OCI-LY7 (cell line): ENCODE data around the gene MEF2D. TPM values are rescaled to one million over a fixed set of nuclear protein-coding genes. Genes with fewer than 3 reads are reported as not detected.

ENCODE experiments used
- BruUV-seq: library from RNA; stranded (reverse); fragments of 400-500 nt; replicated peaks from 2 replicates; lab custom pipeline; 2021; lab: Mats Ljungman, UMichigan
- CTCF ChIA-PET: fragments of 300-600 bp; sonication (Branson Sonifier 250); formaldehyde crosslinking; loops from one replicate; lab custom pipeline; 2022; ENCODE audit warnings: antibody characterized with exemption; ENCODE audit not compliant: unreplicated experiment; lab: Charles Lee
- POLR2A ChIA-PET: fragments of 300-600 bp; sonication (Branson Sonifier 250); formaldehyde crosslinking; loops from one replicate; lab custom pipeline; 2022; ENCODE audit warnings: antibody characterized with exemption; lab: Charles Lee
- DNase-seq: peaks from one replicate; pipeline ENCODE4 v3.0.0-alpha.2; 2015; ENCODE audit warnings: low spot score
- H2AFZ ChIP-seq: fragments of 200-600 bp; sonication (generic), shearing (Covaris generic); 2 replicates; pipeline ENCODE4 v1.6.1; 2014; ENCODE audit warnings: mild to moderate bottlenecking, antibody characterized with exemption, low read length, moderate library complexity
- H3K27ac ChIP-seq: fragments of 200-600 bp; sonication (generic); 2 replicates; pipeline ENCODE4 v1.5.1; 2014; ENCODE audit warnings: mixed run types, low read depth, mild to moderate bottlenecking, moderate library complexity, low read length, inconsistent platforms; ENCODE audit not compliant: poor library complexity, severe bottlenecking
- H3K36me3 ChIP-seq: fragments of 200-600 bp; sonication (generic); 2 replicates; pipeline ENCODE4 v1.6.1; 2014; ENCODE audit warnings: mild to moderate bottlenecking, antibody characterized with exemption, low read length, moderate library complexity, mixed read lengths; ENCODE audit not compliant: insufficient read depth
- H3K4me1 ChIP-seq: fragments of 200-600 bp; sonication (generic); 2 replicates; pipeline ENCODE4 v1.5.1; 2014; ENCODE audit warnings: mild to moderate bottlenecking, low read length; ENCODE audit not compliant: insufficient read depth, poor library complexity, severe bottlenecking
- H3K4me2 ChIP-seq: fragments of 200-600 bp; sonication (generic); 2 replicates; pipeline ENCODE4 v1.6.1; 2014; ENCODE audit warnings: mild to moderate bottlenecking, low read length
- H3K4me3 ChIP-seq: fragments of 200-600 bp; sonication (generic); 2 replicates; pipeline ENCODE4 v1.5.1; 2014; ENCODE audit warnings: mild to moderate bottlenecking, low read depth, low read length; ENCODE audit not compliant: poor library complexity, severe bottlenecking
- H3K79me2 ChIP-seq: fragments of 200-600 bp; sonication (generic); 2 replicates; pipeline ENCODE4 v1.6.1; 2016; ENCODE audit warnings: low read depth, mild to moderate bottlenecking, low read length, moderate library complexity, mixed read lengths; ENCODE audit not compliant: insufficient read depth
- H3K9me2 ChIP-seq: fragments of 200-600 bp; sonication (generic); 2 replicates; pipeline ENCODE4 v1.6.1; 2016; ENCODE audit warnings: mild to moderate bottlenecking, low read length, mixed read lengths; ENCODE audit not compliant: insufficient read depth
- H3K9me3 ChIP-seq: fragments of 200-600 bp; sonication (generic); 2 replicates; pipeline ENCODE4 v1.6.1; 2014; ENCODE audit warnings: mild to moderate bottlenecking, mixed run types, low read length, mixed read lengths
- H4K20me1 ChIP-seq: fragments of 200-600 bp; sonication (generic); 2 replicates; pipeline ENCODE4 v1.6.1; 2014; ENCODE audit warnings: mild to moderate bottlenecking, antibody characterized with exemption, low read length, moderate library complexity, mixed read lengths; ENCODE audit not compliant: insufficient read depth
- EZH2phosphoT487 ChIP-seq: fragments of 200-600 bp; sonication (generic); IDR thresholded peaks from 2 replicates; pipeline ENCODE4 v1.6.1; 2018; ENCODE audit warnings: low read depth, borderline replicate concordance, mild to moderate bottlenecking, mixed run types, antibody characterized with exemption, low read length, moderate library complexity, mixed read lengths
- intact Hi-C: fragments of 100-400 bp; cut with micrococcal nuclease; formaldehyde crosslinking; loops from one replicate; pipeline ENCODE4 v1.10.0; 2022; ENCODE audit not compliant: unreplicated experiment
- total RNA-seq, 2 experiments: library from RNA; depleted of rRNA in 1 of 2; stranded (reverse); fragments of >200 nt in 1 of 2; shearing (Covaris generic) in 1 of 2; gene quantifications; 2 replicates each; pipeline ENCODE4 v1.2.3, GENCODE V29; 2014 to 2022
- TF ChIP-seq, protein P1 (sequence below): fragments of 200-600 bp; sonication (generic); conservative IDR thresholded peaks from 2 replicates; pipeline ENCODE4 v1.5.1; 2014; ENCODE audit warnings: mild to moderate bottlenecking, antibody characterized with exemption, low read length, moderate library complexity, mixed read lengths

Gene MEF2D
- total RNA-seq, 2 experiments from 2014 or later: 42.7 to 92.3 TPM

DNA sequence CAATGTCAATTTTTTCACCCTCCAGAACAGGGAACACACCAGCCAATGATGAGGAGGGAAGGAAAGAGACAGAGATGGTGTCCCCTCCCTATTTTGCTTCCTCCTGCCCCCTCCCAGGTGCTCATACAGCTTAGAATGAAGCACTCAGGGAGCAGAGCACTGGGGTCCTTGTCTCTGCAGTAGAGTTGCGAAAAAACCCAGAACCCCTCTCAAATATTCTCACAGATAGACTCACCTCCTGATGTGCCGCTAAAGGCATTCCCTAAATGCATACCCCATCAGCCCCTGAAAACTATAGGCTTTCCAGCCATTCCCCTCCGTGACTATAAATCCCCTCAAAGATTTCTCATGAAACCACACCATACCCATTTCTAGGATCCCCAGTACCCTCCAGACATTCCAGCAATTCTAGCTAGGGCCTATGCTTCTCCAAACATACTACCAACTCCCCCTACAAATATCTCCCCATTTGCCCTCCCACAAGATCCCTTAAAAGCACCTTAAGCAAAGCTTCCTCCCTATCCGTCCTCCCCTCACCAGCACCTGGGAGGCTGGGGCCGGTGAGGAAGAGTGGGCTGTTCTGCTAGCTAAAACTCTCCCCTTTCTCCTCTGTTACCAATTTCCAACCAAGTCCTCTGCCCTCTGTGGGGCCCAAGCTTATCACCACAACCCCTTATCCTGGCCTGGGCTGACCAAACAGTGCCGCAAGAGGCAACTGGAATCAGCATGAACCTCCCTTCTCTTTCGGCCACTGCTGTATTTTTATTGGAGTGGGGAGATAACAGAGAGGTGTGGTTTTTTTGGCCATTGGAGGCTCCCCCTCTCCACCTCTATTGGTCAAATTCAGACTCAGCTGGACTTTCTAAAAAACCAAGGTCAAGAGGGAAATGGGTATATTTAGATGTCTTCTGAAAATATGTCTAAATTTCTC is 76.9 kb downstream of the MEF2D start:
- DNase-seq: no peak
- intact Hi-C loops: no loop called here
- Histone ChIP-seq H3K79me2 (no peaks in the 10 kb centered on the region), H3K4me2 (no peak overlapping the region), H3K36me3 (no peaks in the 10 kb centered on the region), H3K27ac (no peak overlapping the region), H4K20me1 (no peaks in the 10 kb centered on the region), H3K4me1 (peaks cover 16% of the 10 kb centered on the region), H2AFZ (no peak overlapping the region), H3K9me3 (no peaks in the 10 kb centered on the region), H3K4me3 (no peak overlapping the region), H3K9me2 (no peaks in the 10 kb centered on the region)
- POLR2A ChIA-PET: interaction anchor here (0.6 kb wide), 1 partner anchor 333 kb away, joined by 3 read pairs; no protein-coding TSS in a partner anchor
- TF ChIP-seq EZH2phosphoT487: no peak
- TF ChIP-seq, protein P1, sequence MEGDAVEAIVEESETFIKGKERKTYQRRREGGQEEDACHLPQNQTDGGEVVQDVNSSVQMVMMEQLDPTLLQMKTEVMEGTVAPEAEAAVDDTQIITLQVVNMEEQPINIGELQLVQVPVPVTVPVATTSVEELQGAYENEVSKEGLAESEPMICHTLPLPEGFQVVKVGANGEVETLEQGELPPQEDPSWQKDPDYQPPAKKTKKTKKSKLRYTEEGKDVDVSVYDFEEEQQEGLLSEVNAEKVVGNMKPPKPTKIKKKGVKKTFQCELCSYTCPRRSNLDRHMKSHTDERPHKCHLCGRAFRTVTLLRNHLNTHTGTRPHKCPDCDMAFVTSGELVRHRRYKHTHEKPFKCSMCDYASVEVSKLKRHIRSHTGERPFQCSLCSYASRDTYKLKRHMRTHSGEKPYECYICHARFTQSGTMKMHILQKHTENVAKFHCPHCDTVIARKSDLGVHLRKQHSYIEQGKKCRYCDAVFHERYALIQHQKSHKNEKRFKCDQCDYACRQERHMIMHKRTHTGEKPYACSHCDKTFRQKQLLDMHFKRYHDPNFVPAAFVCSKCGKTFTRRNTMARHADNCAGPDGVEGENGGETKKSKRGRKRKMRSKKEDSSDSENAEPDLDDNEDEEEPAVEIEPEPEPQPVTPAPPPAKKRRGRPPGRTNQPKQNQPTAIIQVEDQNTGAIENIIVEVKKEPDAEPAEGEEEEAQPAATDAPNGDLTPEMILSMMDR: no peak
- CTCF ChIA-PET: no interaction called here
- BruUV-seq: no TSS peak

DNA sequence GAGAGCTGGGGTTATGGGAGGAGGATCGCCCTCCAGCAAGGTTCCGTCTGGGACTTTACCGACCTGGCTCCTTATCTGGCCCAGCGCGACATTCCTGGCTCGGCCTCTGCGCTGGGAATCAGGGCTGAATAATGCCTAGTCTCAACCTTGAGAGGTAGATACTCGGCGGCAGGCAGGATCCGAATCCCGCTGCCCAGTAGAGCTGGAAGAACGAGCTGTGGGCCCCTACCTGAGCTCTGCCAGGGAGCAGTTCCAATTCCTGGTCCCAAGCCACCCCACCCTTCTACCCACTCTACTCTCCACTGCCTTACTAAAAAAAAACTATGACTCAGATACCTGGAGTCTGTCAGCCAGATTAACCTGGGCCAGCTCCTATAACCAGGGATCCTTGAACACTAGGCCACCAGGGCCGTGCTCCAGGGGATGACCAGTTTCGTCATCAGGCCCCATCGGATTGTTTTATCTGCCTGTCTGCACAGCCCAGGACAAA is 77.9 kb downstream of the MEF2D start:
- intact Hi-C loops: no loop called here
- BruUV-seq: no TSS peak
- H3K4me1 ChIP-seq: peaks cover 16% of the 10 kb centered on the region
- POLR2A ChIA-PET: interaction anchor here (0.5 kb wide), 1 partner anchor 48 kb away, joined by 4 read pairs; no protein-coding TSS in a partner anchor
- no peaks in the 10 kb centered on the region for H3K9me2 ChIP-seq
- DNase-seq: no peak
- no peak overlapping the region for H3K4me2 ChIP-seq
- CTCF ChIA-PET: no interaction called here
- TF ChIP-seq, protein P1: no peak
- H3K36me3 ChIP-seq: no peaks in the 10 kb centered on the region
- no peak overlapping the region for H3K4me3 ChIP-seq
- no peak overlapping the region for H3K27ac ChIP-seq
- no peak overlapping the region for H2AFZ ChIP-seq
- no peaks in the 10 kb centered on the region for H3K79me2 ChIP-seq
- no peaks in the 10 kb centered on the region for H4K20me1 ChIP-seq
- no peaks in the 10 kb centered on the region for H3K9me3 ChIP-seq
